ENCODE results near the gene DEPDC1.

- TF ChIP-seq SP1 (IDR thresholded peaks at IDR 0.05) (no peak), L3MBTL2 (conservative IDR thresholded peaks at IDR 0.05) (no peak), FOXK2 (IDR thresholded peaks at IDR 0.05) (no peak), ELF4 (IDR thresholded peaks at IDR 0.05) (no peak), ARNT (IDR thresholded peaks at IDR 0.05) (no peak), LEF1 (IDR thresholded peaks at IDR 0.05; ENCODE audit: borderline replicate concordance) (no peak), TARDBP (IDR thresholded peaks at IDR 0.05) (no peak)
Measured at GRCh38 chr1:68485431-68486022, 11.4 kb downstream of the DEPDC1 start.

All from HEK293T (cell line).